Stimulated activated CD4-positive, alpha-beta T cell treated with anti-CD3 and anti-CD28 coated beads, Interleukin-4, amount 100 ng/mL, for 1 hour (primary cell): ENCODE data around the gene SSX2IP.
"Not testable (repeated sequence)": the region's sequence is repeated elsewhere in the genome, so short reads cannot be mapped to it uniquely, and the experiment has no call there.

Source experiments
- DNase-seq: peaks from one replicate; pipeline ENCODE4 v3.0.0-alpha.2; 2020

Gene SSX2IP

DNA sequence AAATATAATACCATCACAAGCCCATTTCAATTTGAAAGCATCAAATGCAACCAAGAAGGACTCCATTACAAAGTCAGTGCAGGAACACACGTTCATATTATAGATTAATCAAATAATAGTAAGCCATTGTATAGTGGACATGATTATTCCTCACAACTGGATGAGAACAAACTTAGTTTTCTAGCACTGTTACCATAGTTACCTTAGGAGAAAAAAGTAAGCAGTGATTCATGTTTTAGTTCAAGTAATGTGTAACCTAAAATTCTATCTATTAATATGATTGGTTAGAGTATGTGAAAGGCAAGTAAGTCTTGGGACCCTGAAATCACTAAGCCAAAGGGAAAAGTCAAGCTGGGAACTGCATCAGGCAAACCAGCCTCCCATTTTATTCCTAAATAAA is 15.2 kb downstream of the SSX2IP start:
- DNase-seq = no peak

DNA sequence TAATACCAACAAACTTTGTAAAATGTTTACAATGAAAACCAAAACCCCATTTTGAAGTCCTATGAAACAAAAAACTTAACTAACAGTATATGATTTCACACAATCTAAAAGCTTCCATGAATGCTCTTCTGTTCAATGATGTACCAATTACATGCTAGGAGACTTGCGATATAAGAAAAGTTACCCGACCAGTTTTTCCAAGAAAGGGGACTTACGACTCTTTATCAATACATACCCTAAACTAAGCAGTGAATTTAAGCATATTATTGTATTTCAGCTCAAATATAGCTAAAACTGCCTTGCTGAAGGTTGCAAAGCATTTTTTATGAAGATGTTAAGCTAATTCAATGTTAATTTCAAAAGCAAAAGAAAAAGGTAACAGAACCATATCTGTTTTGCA is 15.6 kb downstream of the SSX2IP start:
- DNase-seq = no peak

DNA sequence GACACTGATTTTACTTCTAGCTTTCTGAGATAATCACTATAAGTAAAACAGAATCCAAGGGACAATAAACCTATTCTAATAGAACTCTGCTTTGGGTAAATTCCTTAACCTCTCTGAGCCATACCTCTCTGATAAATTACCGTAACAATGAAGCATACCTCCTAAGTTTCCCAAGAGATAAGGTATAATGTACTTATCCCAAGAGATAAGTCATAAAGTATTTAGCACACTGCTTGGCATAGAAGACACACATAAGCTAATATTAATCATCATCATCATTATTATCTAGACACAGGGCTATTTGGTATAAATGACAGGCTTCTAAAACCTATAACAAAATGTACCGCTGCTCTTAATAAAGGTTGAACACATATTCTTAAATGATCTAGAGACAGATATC is 16.2 kb downstream of the SSX2IP start:
- DNase-seq = no peak

DNA sequence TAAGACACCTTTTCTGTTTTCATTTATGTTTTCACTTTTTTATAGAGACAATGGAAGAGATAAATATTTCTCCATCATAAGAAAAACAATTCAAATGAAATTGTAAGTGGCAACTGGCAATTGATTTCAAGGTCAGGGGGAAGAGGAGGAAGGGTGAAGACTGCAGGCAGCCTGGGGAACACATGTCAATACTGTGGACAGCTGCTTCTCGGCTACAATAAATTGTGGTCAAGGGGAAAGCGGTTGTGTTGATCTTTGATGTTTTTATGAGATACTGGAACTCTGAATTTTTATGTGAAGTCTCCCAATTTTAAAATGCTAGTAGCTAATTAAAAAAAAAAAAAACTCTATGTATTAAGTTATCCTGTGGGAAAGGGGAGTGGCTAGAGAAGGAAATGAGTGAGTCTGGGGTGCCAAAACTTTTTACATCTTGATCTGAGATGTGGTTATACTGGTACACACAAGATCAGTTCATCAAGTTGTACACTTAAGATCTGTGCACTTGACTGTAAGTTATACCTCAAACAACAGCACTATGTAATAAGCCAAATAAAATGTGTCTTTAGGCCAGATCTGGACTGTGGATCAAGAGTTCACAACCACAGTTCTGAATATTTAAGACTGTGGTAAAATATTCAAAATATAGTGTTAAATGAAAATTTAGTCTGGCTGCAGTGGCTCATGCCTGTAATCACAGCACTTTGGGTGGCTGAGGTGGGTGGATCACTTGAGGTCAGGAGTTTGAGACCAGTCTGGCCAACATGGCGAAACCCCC is 18.0 kb downstream of the SSX2IP start:
- DNase-seq = no peak

- no peak for DNase-seq
Measured at GRCh38 chr1:84669831-84670230, 20.4 kb downstream of the SSX2IP start.

GRCh38 chr1:84668185-84668584 is 22.1 kb downstream of the SSX2IP start:
- no peak for DNase-seq

DNA sequence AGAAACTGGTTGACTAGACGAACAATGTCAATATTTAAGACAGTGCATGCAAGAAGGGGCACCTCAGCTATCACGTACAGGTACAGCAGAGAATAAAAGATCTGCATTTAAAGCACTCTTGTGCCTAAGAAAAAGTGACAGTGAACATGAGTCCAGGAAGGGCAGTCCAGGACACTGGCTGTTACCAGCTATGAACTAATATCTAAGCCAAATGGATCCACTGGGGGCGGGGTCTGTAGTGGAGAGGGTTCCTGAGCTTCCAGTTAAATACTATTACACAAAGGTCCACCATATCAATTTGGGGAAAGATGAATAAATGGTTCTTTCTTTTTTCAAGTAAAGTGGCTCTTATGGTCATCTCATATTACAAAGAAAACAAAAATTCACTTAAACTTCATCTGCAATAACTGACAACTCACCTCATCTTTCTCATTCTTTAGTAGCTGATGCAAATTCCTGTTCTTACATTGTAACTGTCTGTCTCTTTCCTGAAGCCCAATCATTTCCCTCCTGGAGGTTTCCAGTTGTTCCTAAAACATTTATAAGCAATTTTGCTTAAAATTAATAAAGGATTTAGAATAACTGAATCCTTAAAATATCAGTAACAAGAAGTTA is 24.5 kb downstream of the SSX2IP start:
- DNase-seq = no peak

DNA sequence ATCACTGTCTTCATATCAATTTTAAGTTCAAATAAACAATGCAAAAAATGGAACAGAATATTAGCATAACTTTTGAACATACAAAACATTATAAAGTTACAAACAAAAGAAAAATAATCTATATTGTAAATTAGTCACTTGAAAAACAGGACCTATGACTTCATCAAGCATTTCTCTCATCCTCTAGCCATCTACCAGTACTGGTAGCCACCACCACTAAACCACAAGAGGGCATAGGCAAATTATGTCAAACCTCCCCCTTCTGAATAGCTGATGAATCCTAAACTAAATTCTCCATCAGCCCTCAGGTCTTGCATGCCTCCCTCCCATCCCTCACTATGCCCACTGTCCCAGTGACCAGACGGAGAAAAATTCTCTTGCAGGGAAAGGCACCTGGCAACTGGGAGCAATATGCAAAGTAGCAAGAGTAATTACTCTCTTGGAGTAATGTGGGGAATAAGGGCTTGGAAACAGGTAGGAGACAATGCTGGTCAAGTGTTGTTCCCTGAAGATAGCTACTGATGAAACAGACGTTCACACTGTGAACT is 37.1 kb downstream of the SSX2IP start:
- no peak for DNase-seq

DNA sequence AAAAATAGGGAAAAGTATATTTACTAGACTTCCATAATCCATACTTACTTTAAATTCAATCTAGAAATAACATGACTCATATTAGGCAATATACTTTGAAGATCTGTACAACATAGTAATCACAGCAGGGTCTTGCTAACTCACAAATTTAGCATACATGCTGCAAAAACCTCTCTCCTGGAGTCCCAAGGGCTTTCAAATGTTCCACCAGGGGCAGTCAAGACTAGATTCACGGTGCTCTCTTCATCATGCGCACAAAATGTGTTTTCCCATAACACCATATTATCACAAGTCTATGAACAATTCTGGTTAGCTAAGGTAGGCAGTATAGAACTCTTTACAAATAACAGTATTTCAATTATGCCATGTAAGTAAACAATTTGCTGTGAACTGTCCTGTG is 45.8 kb downstream of the SSX2IP start:
- no peak for DNase-seq

- no peak for DNase-seq
Measured at GRCh38 chr1:84643183-84643582, 47.1 kb downstream of the SSX2IP start.

GRCh38 chr1:84642774-84643173 is 47.5 kb downstream of the SSX2IP start:
- DNase-seq = no peak

DNA sequence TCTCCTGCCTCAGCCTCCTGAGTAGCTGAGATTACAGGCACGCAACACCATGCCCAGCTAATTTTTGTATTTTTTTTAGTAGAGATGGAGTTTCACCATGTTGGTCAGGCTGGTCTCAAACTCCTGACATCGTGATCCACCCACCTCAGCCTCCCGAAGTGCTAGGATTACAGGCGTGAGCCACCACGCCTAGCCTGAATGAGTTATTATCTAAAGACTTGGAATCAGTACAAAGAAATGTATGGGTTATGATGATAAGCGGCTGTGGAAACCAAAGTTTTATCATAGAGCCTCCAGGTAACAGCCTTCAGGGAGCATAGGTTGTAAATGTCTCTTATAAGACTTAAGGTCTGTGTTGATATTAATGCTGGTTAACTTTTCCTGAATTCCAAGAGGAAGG is 50.5 kb downstream of the SSX2IP start:
- not testable (repeated sequence) for DNase-seq

GRCh38 chr1:84635429-84635828 is 54.8 kb downstream of the SSX2IP start:
- DNase-seq = no peak

DNA sequence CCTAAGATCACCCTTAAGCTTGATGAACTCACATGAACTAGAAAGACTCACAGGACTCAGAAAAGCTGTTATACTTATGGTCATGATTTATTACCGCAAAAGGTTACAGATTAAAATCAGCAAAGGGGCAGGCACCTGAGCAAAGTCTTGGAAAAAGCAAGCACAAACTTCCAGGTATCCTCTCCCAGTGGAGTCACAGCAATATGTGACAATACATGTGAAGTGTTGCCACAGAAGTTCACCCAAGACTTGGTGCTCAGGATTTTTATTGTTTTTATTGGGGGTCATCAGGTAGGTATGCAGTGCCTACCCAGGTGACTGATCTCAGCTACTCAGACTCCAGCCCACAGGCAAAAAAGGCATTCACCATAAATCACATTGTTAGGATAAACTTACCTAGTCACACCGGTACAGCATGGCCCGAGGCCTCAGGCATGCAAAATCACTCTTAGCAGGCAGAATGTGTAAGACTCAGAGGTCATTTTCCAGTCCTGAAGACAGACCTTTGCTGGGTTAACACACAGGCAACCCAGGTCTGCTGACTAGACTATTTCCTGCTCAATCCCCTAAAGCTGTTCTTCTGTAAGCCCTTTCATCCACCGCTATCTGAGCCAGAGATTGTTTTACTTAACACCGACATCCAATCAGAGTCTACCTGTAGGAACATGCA is 55.6 kb downstream of the SSX2IP start:
- no peak for DNase-seq

- no peak for DNase-seq
Measured at GRCh38 chr1:84632673-84633434, 57.4 kb downstream of the SSX2IP start.

DNA sequence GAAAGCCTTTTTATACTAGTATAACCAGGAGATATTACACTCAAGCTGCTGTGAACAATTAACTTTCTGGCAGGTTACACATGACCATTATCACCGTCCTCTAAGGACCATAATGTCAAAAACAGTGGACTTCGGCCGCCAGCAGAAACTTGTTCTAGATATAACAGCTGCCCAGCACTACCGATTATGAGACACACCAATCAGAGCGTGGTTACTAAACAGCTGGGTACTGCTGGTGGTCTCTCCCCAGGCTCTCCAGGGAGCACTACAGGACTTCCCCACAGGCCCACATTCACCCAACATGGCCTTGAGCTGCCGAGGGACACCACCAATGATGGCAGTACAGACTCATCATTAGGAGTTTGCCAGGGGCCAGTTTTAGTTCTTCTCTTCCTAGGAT is 58.1 kb downstream of the SSX2IP start:
- no peak for DNase-seq

DNA sequence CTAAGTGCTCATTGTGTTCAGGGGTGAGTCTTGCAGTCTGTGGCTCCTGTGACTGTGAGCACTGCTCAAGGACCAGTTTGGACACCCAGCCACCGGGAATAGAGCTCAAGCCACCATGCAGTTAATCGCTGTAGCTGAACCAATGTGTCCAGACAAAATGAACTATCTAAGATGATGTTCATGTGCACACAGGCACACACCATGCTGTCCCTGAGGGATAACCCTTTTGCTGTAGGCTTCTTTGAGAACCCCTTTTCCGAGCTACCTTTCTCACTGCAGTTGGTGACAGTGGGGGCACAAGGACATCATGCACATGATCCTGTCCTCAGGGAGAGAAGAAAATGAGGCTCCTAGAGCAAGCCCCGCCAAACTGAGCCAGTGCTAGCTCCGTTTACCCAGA is 65.4 kb downstream of the SSX2IP start:
- DNase-seq = no peak

GRCh38 chr1:84621553-84621952 is 68.7 kb downstream of the SSX2IP start:
- DNase-seq = no peak

DNA sequence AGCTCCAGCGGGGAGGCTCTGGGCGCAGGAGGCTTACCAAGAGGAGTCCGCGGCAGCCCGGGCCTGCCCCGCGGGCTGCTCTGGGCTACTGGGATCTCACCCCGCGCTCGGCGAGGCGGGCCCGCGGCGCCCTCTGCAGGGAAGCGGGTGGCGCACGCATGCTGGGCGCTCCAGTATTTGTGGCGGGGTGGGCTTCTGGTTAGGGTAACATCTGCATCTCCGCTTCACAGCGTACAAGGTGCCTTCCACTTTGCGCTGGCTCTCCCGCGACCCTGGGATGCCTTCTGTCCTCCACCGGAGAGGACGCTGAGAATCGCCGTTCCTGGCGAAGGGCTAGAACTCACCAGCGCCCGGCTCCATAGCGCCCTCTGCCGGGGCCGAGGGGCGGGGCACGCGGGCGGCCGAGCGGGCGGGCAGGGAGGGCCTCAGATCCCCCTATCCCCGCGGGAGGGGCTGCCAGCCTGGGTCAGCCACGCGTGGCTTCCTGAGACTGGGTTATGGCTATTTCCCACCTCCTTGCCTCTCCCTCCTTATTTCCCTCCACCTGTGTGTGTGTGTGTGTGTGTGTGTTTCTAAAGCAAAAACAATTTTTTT is 69.4 kb downstream of the SSX2IP start:
- peak; percentile 78 for DNase-seq

GRCh38 chr1:84619383-84620102 is 70.7 kb downstream of the SSX2IP start:
- DNase-seq = peak; percentile 60

GRCh38 chr1:84617349-84617748 is 72.9 kb downstream of the SSX2IP start:
- DNase-seq = no peak

- no peak for DNase-seq
Measured at GRCh38 chr1:84615790-84616189, 74.5 kb downstream of the SSX2IP start.
